Measurements from ENCODE around the gene VWF. TPM values are rescaled to one million over a fixed set of nuclear protein-coding genes. Genes with fewer than 3 reads are reported as not detected.

The VWF gene
- total and polyA plus RNA-seq, 2 of the 4 experiments (the other 2 are of a cell fraction) = under 0.01 to 0.09 TPM

DNA sequence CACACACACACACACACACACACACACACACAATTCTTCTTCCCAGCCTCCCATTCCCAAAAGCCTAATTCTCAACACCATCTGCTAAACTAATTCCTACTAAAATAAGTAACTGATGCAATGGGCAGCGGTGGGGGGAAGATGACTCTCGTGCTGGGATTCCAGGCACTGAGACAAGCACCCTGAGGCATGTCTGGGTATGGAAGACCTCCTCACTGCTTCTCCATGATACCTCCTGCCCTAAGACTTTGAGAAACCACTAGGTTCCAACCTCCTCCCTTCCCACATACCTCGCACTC is 789 bp upstream of the VWF start:
- in situ Hi-C loops (cut with MboI; ENCODE audit: low sequenced_read_pairs) (no loop called here), dilution Hi-C loops (cut with HindIII; ENCODE audit: low sequenced_read_pairs, unreplicated experiment) (no loop called here), intact Hi-C loops (cut with micrococcal nuclease) (no loop called here)
- Histone ChIP-seq H3K4me3 (ENCODE audit: insufficient read depth, low read depth, low read length) (no peak overlapping the region), H3K4ac (ENCODE audit: low read depth, low read length) (no peak overlapping the region), H2AK5ac (ENCODE audit: low read depth, low read length) (no peak overlapping the region), H2BK120ac (ENCODE audit: low read depth, low read length) (no peak overlapping the region), H4K8ac (ENCODE audit: low read depth in 2 of 2, low read length in 2 of 2) (no peak overlapping the region), H2BK5ac (ENCODE audit: low read depth, low read length, poor library complexity, severe bottlenecking) (no peak overlapping the region), H3K9me3 (ENCODE audit: control insufficient read depth, insufficient read depth, low read length) (no peaks in the 10 kb centered on the region), H2AFZ (replicated peaks; ENCODE audit: low read length, poor library complexity) (no peak overlapping the region), H3K9ac (ENCODE audit: low read depth, low read length) (no peak overlapping the region), H2BK15ac (ENCODE audit: low read depth, low read length) (no peak overlapping the region), H3K27me3 (ENCODE audit: control insufficient read depth, insufficient read depth, low read length) (peaks cover 13% of the 10 kb centered on the region; the same call in 1 of the 2 replicates), H3K4me2 (ENCODE audit: low read depth, low read length) (no peak overlapping the region), H2BK20ac (ENCODE audit: low read depth, low read length) (no peak overlapping the region), H3K18ac (ENCODE audit: low read depth, low read length) (no peak overlapping the region), H4K20me1 (ENCODE audit: insufficient read depth, low read length) (no peaks in the 10 kb centered on the region), H3K56ac (ENCODE audit: extremely low read depth, insufficient read depth, low read length) (no peak overlapping the region), H3K9me1 (ENCODE audit: insufficient read depth, low read length) (0 out of 2 replicates have a peak, but pooled peaks cover 4% of the 10 kb centered on the region), H2AK9ac (replicated peaks; ENCODE audit: low read depth, low read length, poor library complexity) (no peak overlapping the region), H4K91ac (ENCODE audit: insufficient read depth, low read depth, low read length) (no peak overlapping the region), H3K14ac (replicated peaks; ENCODE audit: low read depth, low read length) (no peak overlapping the region), H4K5ac (ENCODE audit: low read depth, low read length) (no peak overlapping the region), H3K23ac (ENCODE audit: low read depth, low read length) (no peak overlapping the region), H3K27ac (ENCODE audit: insufficient read depth, low read length) (no peak overlapping the region), H3K79me1 (ENCODE audit: low read depth in 1 of 2, low read length in 2 of 2) (no peaks in the 10 kb centered on the region), H3K4me1 (ENCODE audit: control insufficient read depth, insufficient read depth, low read length) (no peaks in the 10 kb centered on the region), H3K36me3 (ENCODE audit: control insufficient read depth, insufficient read depth, low read length) (no peaks in the 10 kb centered on the region)
- no peak for TF ChIP-seq CEBPB (IDR thresholded peaks at IDR 0.05; ENCODE audit: low read depth, low read length)
- TF ChIP-seq RFX5 (IDR thresholded peaks at IDR 0.05; ENCODE audit: low read depth, low read length) = no peak
- TF ChIP-seq FOS (IDR thresholded peaks at IDR 0.05; ENCODE audit: low read depth, low read length) = no peak
- no peak for TF ChIP-seq RCOR1 (IDR thresholded peaks at IDR 0.05; ENCODE audit: insufficient replicate concordance, low read length)
- no peak for TF ChIP-seq MAFK (IDR thresholded peaks at IDR 0.05; ENCODE audit: low read depth, low read length)
- no peak for TF ChIP-seq MXI1 (IDR thresholded peaks at IDR 0.05; ENCODE audit: borderline replicate concordance, low read depth, low read length)
- TF ChIP-seq MAZ (IDR thresholded peaks at IDR 0.05; ENCODE audit: borderline replicate concordance, low read depth, low read length) = no peak
- TF ChIP-seq NFE2L2 (IDR thresholded peaks at IDR 0.05; ENCODE audit: low read depth, low read length) = no peak
- no peak for TF ChIP-seq CTCF (conservative IDR thresholded peaks at IDR 0.05; ENCODE audit: low read depth, low read length)
- no peak for TF ChIP-seq BHLHE40 (IDR thresholded peaks at IDR 0.05; ENCODE audit: low read depth, low read length)
- TF ChIP-seq CHD1 (IDR thresholded peaks at IDR 0.05; ENCODE audit: low read depth, low read length) = no peak
- no peak for TF ChIP-seq POLR2A (IDR thresholded peaks at IDR 0.05; ENCODE audit: low read depth, low read length)
- no peak for TF ChIP-seq ELK1 (IDR thresholded peaks at IDR 0.05; ENCODE audit: borderline replicate concordance, low read depth, low read length)
- TF ChIP-seq SMC3 (IDR thresholded peaks at IDR 0.05; ENCODE audit: low read depth, low read length) = no peak
- TF ChIP-seq RAD21 (IDR thresholded peaks at IDR 0.05; ENCODE audit: low read length) = no peak
- TF ChIP-seq, protein P1, sequence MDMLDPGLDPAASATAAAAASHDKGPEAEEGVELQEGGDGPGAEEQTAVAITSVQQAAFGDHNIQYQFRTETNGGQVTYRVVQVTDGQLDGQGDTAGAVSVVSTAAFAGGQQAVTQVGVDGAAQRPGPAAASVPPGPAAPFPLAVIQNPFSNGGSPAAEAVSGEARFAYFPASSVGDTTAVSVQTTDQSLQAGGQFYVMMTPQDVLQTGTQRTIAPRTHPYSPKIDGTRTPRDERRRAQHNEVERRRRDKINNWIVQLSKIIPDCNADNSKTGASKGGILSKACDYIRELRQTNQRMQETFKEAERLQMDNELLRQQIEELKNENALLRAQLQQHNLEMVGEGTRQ (IDR thresholded peaks at IDR 0.05; ENCODE audit: low read depth, low read length) = no peak
- BruUV-seq (replicated peaks) = no TSS peak
- ChIA-PET POLR2A (ENCODE audit: unreplicated experiment) (no interaction called here), CTCF (no interaction called here)
- WGBS, 2 experiments (ENCODE audit: extremely low coverage in 2 of 2, insufficient read length in 1 of 2) = 100% methylated on average over 1 of the region's 3 CpGs; no CpG with 5 or more reads in 1 of the 2 experiments
- DNase-seq = no peak
- no peak for ATAC-seq (ENCODE audit: low read depth)

All from IMR-90 (cell line).